Keratinocyte (primary cell): Measurements from ENCODE around the gene NANOS3. TPM values are rescaled to one million over a fixed set of nuclear protein-coding genes. Genes with fewer than 3 reads are reported as not detected.

Experiments
- DNase-seq: peaks from one replicate; pipeline ENCODE4 v3.0.0-alpha.2; 2011; ENCODE audit warnings: low read depth, missing footprints, low spot score
- FAIRE-seq: peaks from 2 replicates; lab custom pipeline; 2011; peaks lifted over from hg19 to GRCh38; lab: Jason Lieb, UNC
- H2AFZ ChIP-seq: 2 replicates; pipeline ENCODE4 v1.6.0; 2012; ENCODE audit warnings: low read length, control low read depth, inconsistent platforms; ENCODE audit not compliant: control insufficient read depth
- H3K27ac ChIP-seq: 2 replicates; pipeline ENCODE4 v1.5.1; 2011; ENCODE audit warnings: low read length; ENCODE audit not compliant: control insufficient read depth, insufficient read depth
- H3K27me3 ChIP-seq: 3 replicates; pipeline ENCODE4 v1.6.0; 2011; ENCODE audit warnings: low read length; ENCODE audit not compliant: control insufficient read depth, insufficient read depth; ENCODE audit errors: extremely low read depth
- H3K36me3 ChIP-seq, 2 experiments: 2 replicates in 1 of 2; 3 replicates in 1 of 2; pipeline ENCODE4 v1.5.1; 2011; ENCODE audit warnings: low read length in 2 of 2, mild to moderate bottlenecking in 1 of 2; ENCODE audit not compliant: control insufficient read depth in 2 of 2, insufficient read depth in 2 of 2; ENCODE audit errors: extremely low read depth in 1 of 2
- H3K4me1 ChIP-seq: 3 replicates; pipeline ENCODE4 v1.5.1; 2011; ENCODE audit warnings: low read length; ENCODE audit not compliant: control insufficient read depth, insufficient read depth; ENCODE audit errors: extremely low read depth
- H3K4me2 ChIP-seq: 3 replicates; pipeline ENCODE4 v1.6.0; 2011; ENCODE audit warnings: low read depth, low read length; ENCODE audit not compliant: control insufficient read depth, insufficient read depth; ENCODE audit errors: extremely low read depth
- H3K4me3 ChIP-seq, 3 experiments: fragments of 200-600 bp in 1 of 3; sonication (generic) in 1 of 3; 2 replicates in 2 of 3; 3 replicates in 1 of 3; pipeline ENCODE4 v1.5.1; 2011 to 2016; ENCODE audit warnings: low read length in 3 of 3, mild to moderate bottlenecking in 3 of 3, control low read depth in 2 of 3, inconsistent platforms in 1 of 3, low read depth in 1 of 3, mixed read lengths in 1 of 3, mixed run types in 1 of 3, moderate library complexity in 1 of 3; ENCODE audit not compliant: control insufficient read depth in 2 of 3, insufficient read depth in 2 of 3; ENCODE audit errors: extremely low read depth in 1 of 3
- H3K79me2 ChIP-seq: 2 replicates; pipeline ENCODE4 v1.6.0; 2012; ENCODE audit warnings: low read length; ENCODE audit not compliant: control insufficient read depth, insufficient read depth
- H3K9ac ChIP-seq: 3 replicates; pipeline ENCODE4 v1.6.0; 2011; ENCODE audit warnings: low read length; ENCODE audit not compliant: control insufficient read depth, insufficient read depth; ENCODE audit errors: extremely low read depth
- H3K9me1 ChIP-seq: 3 replicates; pipeline ENCODE4 v1.6.0; 2011; ENCODE audit warnings: low read length; ENCODE audit not compliant: control insufficient read depth, insufficient read depth; ENCODE audit errors: extremely low read depth
- H3K9me3 ChIP-seq: 2 replicates; pipeline ENCODE4 v1.5.1; 2012; ENCODE audit warnings: low read depth, low read length; ENCODE audit not compliant: control insufficient read depth
- H4K20me1 ChIP-seq: 3 replicates; pipeline ENCODE4 v1.6.0; 2011; ENCODE audit warnings: low read length; ENCODE audit not compliant: control insufficient read depth, insufficient read depth; ENCODE audit errors: extremely low read depth
- EZH2 ChIP-seq: IDR thresholded peaks from one replicate; pipeline ENCODE4 v1.6.1; 2012; ENCODE audit warnings: inconsistent platforms, mild to moderate bottlenecking, low read length, moderate library complexity
- dilution Hi-C: fragments of 300-500 bp; cut with MboI; formaldehyde crosslinking; loops from one replicate; pipeline ENCODE4 v1.7.0; 2020; ENCODE audit warnings: low sequenced_read_pairs; ENCODE audit not compliant: extremely low pct_ligation_motif_present
- polyA plus RNA-seq, 5 experiments: library from polyadenylated mRNA; depleted of rRNA in 3 of 5; stranded (reverse) in 3 of 5; stranded (forward) in 1 of 5; unstranded in 1 of 5; fragments of >200 nt; gene quantifications; 1 replicate in 1 of 5; 2 replicates in 3 of 5; 3 replicates in 1 of 5; pipeline versions ENCODE4 v1.2.1 to v1.2.3, GENCODE V29; 2011 to 2012; ENCODE audit warnings: missing spikeins in 2 of 5, low read depth in 1 of 5, low replicate concordance in 1 of 5
- TF ChIP-seq, protein P1 (sequence below), 3 experiments: IDR thresholded peaks in 1 of 3; conservative IDR thresholded peaks in 1 of 3; optimal IDR thresholded peaks in 1 of 3; 2 replicates in 2 of 3; 3 replicates in 1 of 3; pipeline versions ENCODE3 to v1.5.1; 2011; ENCODE audit warnings: low read length in 3 of 3, mild to moderate bottlenecking in 3 of 3, moderate library complexity in 2 of 3, control low read depth in 1 of 3, inconsistent platforms in 1 of 3; ENCODE audit not compliant: insufficient read depth in 2 of 3; ENCODE audit errors: extremely low read depth in 1 of 3

NANOS3 gene
- polyA plus RNA-seq, 1 donor (not counting 4 experiments of a cell fraction or from before 2014, with no cell fraction given) = 0.18 TPM

DNA sequence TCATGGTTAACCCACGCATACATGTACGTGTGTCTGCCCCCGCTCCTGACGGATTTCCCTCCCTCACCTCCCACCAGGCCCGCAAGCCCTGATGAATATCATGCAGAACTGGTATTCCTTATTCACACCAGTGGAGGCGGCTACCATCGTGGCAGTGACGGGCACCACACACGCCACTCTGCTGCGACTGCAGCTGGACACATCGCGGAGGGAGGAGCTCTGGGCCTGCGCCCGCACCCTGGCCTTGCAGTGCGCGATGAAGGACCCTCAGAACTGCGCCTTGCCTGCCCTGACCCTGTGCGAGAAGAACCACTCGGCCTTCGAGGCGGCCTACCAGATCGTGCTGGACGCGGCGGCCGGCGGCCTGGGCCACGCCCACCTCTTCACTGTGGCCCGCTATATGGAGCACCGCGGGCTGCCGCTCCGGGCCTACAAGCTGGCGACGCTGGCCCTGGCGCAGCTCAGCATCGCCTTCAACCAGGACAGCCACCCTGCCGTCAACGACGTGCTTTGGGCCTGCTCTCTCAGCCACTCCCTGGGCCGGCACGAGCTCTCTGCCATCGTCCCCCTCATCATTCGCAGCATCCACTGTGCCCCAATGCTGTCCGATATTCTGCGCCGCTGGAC lies 46.7 kb upstream of the NANOS3 start:
- H3K9me3 ChIP-seq = no peaks in the 10 kb centered on the region
- no peaks in the 10 kb centered on the region for H3K27me3 ChIP-seq
- H3K9ac ChIP-seq = no peak overlapping the region
- dilution Hi-C loops = no loop called here
- FAIRE-seq (no peak), DNase-seq (no peak)
- H4K20me1 ChIP-seq = peaks cover 28% of the 10 kb centered on the region
- no peaks in the 10 kb centered on the region for H3K79me2 ChIP-seq
- H3K27ac ChIP-seq = no peak overlapping the region
- TF ChIP-seq EZH2 = no peak
- TF ChIP-seq, protein P1, sequence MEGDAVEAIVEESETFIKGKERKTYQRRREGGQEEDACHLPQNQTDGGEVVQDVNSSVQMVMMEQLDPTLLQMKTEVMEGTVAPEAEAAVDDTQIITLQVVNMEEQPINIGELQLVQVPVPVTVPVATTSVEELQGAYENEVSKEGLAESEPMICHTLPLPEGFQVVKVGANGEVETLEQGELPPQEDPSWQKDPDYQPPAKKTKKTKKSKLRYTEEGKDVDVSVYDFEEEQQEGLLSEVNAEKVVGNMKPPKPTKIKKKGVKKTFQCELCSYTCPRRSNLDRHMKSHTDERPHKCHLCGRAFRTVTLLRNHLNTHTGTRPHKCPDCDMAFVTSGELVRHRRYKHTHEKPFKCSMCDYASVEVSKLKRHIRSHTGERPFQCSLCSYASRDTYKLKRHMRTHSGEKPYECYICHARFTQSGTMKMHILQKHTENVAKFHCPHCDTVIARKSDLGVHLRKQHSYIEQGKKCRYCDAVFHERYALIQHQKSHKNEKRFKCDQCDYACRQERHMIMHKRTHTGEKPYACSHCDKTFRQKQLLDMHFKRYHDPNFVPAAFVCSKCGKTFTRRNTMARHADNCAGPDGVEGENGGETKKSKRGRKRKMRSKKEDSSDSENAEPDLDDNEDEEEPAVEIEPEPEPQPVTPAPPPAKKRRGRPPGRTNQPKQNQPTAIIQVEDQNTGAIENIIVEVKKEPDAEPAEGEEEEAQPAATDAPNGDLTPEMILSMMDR (optimal IDR thresholded peaks at IDR 0.05 in 1 of 3, IDR thresholded peaks at IDR 0.05 in 1 of 3, conservative IDR thresholded peaks at IDR 0.05 in 1 of 3; ENCODE audit: extremely low read depth in 1 of 3, insufficient read depth in 2 of 3, low read length in 3 of 3) = no peak
- peaks cover 10 to 17% of the 10 kb centered on the region in 2 experiments for H3K36me3 ChIP-seq
- H3K4me2 ChIP-seq = no peak overlapping the region
- peaks cover 6% of the 10 kb centered on the region for H3K4me1 ChIP-seq
- H3K9me1 ChIP-seq = no peaks in the 10 kb centered on the region
- no peak overlapping the region for H2AFZ ChIP-seq
- no peak overlapping the region for H3K4me3 ChIP-seq

- H3K36me3 ChIP-seq = peaks cover 14 to 17% of the 10 kb centered on the region in 2 experiments
- H2AFZ ChIP-seq = no peak overlapping the region
- no peak for FAIRE-seq
Observed at GRCh38 chr19:13830741-13831536, 46.0 kb upstream of the NANOS3 start.

More at GRCh38 chr19:13830741-13831536, 46.0 kb upstream of the NANOS3 start:
- H3K4me1 ChIP-seq = peaks cover 6% of the 10 kb centered on the region
- no peak overlapping the region for H3K27ac ChIP-seq
- peaks cover 32% of the 10 kb centered on the region for H4K20me1 ChIP-seq
- DNase-seq = no peak
- H3K9me3 ChIP-seq = no peaks in the 10 kb centered on the region
- no peaks in the 10 kb centered on the region for H3K9me1 ChIP-seq
- TF ChIP-seq, protein P1 (optimal IDR thresholded peaks at IDR 0.05 in 1 of 3, IDR thresholded peaks at IDR 0.05 in 1 of 3, conservative IDR thresholded peaks at IDR 0.05 in 1 of 3; ENCODE audit: extremely low read depth in 1 of 3, insufficient read depth in 2 of 3, low read length in 3 of 3) = no peak
- TF ChIP-seq EZH2 = no peak
- no peak overlapping the region for H3K9ac ChIP-seq
- H3K79me2 ChIP-seq = no peaks in the 10 kb centered on the region
- H3K4me3 ChIP-seq = no peak overlapping the region
- dilution Hi-C loops = no loop called here
- H3K4me2 ChIP-seq = no peak overlapping the region
- H3K27me3 ChIP-seq = no peaks in the 10 kb centered on the region
